Bronchial epithelial cell (primary cell): Measurements from ENCODE around the gene FMO2. TPM values are rescaled to one million over a fixed set of nuclear protein-coding genes. Genes with fewer than 3 reads are reported as not detected.

Experiments
- DNase-seq: peaks from one replicate; pipeline ENCODE4 v3.0.0-alpha.2; 2010; ENCODE audit warnings: low read depth
- FAIRE-seq: peaks from 2 replicates; lab custom pipeline; 2011; peaks lifted over from hg19 to GRCh38; lab: Jason Lieb, UNC
- H3K27me3 ChIP-seq: 2 replicates; pipeline ENCODE4 v1.5.1; 2011; ENCODE audit warnings: low read length; ENCODE audit not compliant: control insufficient read depth, insufficient read depth
- H3K36me3 ChIP-seq: 2 replicates; pipeline ENCODE4 v1.5.1; 2011; ENCODE audit warnings: low read length; ENCODE audit not compliant: control insufficient read depth, insufficient read depth
- H3K4me3 ChIP-seq: 2 replicates; pipeline ENCODE4 v1.5.1; 2011; ENCODE audit warnings: mild to moderate bottlenecking, low read depth, low read length, control low read depth
- CTCF ChIP-seq: IDR thresholded peaks from 2 replicates; pipeline ENCODE4 v1.5.1; 2011; ENCODE audit warnings: mild to moderate bottlenecking, moderate library complexity, low read length, control low read depth, inconsistent platforms; ENCODE audit not compliant: insufficient read depth, severe bottlenecking
- total RNA-seq: library from RNA; depleted of rRNA; stranded (reverse); fragments of >200 nt; gene quantifications from 2 replicates; pipeline ENCODE4 v1.2.1, GENCODE V29; 2014

FMO2 gene
- total RNA-seq, 1 donor from 2014 or later, result not detected

- Histone ChIP-seq H3K27me3 (peaks cover 2% of the 10 kb centered on the region), H3K4me3 (no peak overlapping the region), H3K36me3 (no peaks in the 10 kb centered on the region)
- FAIRE-seq, result peak; percentile 43
- TF ChIP-seq CTCF, result peak; percentile 80
- peak; percentile 52 for DNase-seq
These were observed 60.5 kb downstream of the FMO2 start for GRCh38 chr1:171245458-171246064.

- DNase-seq (no peak), FAIRE-seq (no peak)
- Histone ChIP-seq H3K36me3 (no peaks in the 10 kb centered on the region), H3K4me3 (no peak overlapping the region), H3K27me3 (peaks cover 2% of the 10 kb centered on the region)
- no peak for TF ChIP-seq CTCF
These were observed 62.4 kb downstream of the FMO2 start for GRCh38 chr1:171247501-171247900.

- DNase-seq (no peak), FAIRE-seq (no peak)
- no peaks in the 10 kb centered on the region for H3K36me3 ChIP-seq
- no peak for TF ChIP-seq CTCF
- peaks cover 2% of the 10 kb centered on the region for H3K27me3 ChIP-seq
- no peak within 1 kb of the TSS for H3K4me3 ChIP-seq
These were observed 63.2 kb downstream of the FMO2 start, which contains the start of gene FMO1 for GRCh38 chr1:171248302-171248701. Gene FMO1 (plus strand): TSS chr1:171248494. CDS start chr1:171258088, 9,594 bp downstream.

GRCh38 chr1:171248841-171249240, 63.7 kb downstream of the FMO2 start:
- H3K36me3 ChIP-seq, result no peaks in the 10 kb centered on the region
- DNase-seq (no peak), FAIRE-seq (no peak)
- H3K4me3 ChIP-seq, result no peak overlapping the region
- TF ChIP-seq CTCF, result no peak
- peaks cover 2% of the 10 kb centered on the region for H3K27me3 ChIP-seq

- Histone ChIP-seq H3K36me3 (no peaks in the 10 kb centered on the region), H3K4me3 (no peak overlapping the region), H3K27me3 (peaks cover 2% of the 10 kb centered on the region)
- FAIRE-seq (no peak), DNase-seq (no peak)
- TF ChIP-seq CTCF, result no peak
These were observed 65.2 kb downstream of the FMO2 start for GRCh38 chr1:171250263-171250662.
